H1 (cell line): ENCODE results near the gene TMPRSS3. TPM values are rescaled to one million over a fixed set of nuclear protein-coding genes. Genes with fewer than 3 reads are reported as not detected.

Source experiments
- CTCF ChIA-PET: fragments of 300-600 bp; sonication (Branson Sonifier 250); formaldehyde crosslinking; loops from one replicate; lab custom pipeline; 2021; ENCODE audit not compliant: partially characterized antibody; lab: Charles Lee
- POLR2A ChIA-PET: fragments of 300-600 bp; sonication (Branson Sonifier 250); formaldehyde crosslinking; loops from one replicate; lab custom pipeline; 2021; ENCODE audit warnings: inconsistent platforms; ENCODE audit not compliant: partially characterized antibody; lab: Charles Lee
- DNase-seq, 2 experiments: peaks; one replicate each; pipeline versions ENCODE4 v3.0.0 to v3.0.0-alpha.2; 2010 to 2022; ENCODE audit warnings: low spot score in 2 of 2, low read depth in 1 of 2, mixed read lengths in 1 of 2
- FAIRE-seq: peaks from 2 replicates; lab custom pipeline; 2011; peaks lifted over from hg19 to GRCh38; lab: Jason Lieb, UNC
- H2AFZ ChIP-seq: 2 replicates; pipeline ENCODE4 v1.8.1; 2012; ENCODE audit warnings: low read length, inconsistent platforms
- H2AK5ac ChIP-seq: 2 replicates; pipeline ENCODE4 v1.6.1; 2013; ENCODE audit warnings: low read depth, low read length
- H2BK120ac ChIP-seq: replicated peaks from 2 replicates; pipeline ENCODE3; 2013; ENCODE audit warnings: low read depth, low read length, inconsistent platforms
- H2BK12ac ChIP-seq: 2 replicates; pipeline ENCODE4 v1.6.1; 2013; ENCODE audit warnings: low read depth, low read length
- H2BK15ac ChIP-seq: 2 replicates; pipeline ENCODE4 v1.6.1; 2013; ENCODE audit warnings: low read length
- H2BK20ac ChIP-seq: 2 replicates; pipeline ENCODE4 v1.6.1; 2013; ENCODE audit warnings: low read length
- H2BK5ac ChIP-seq: 2 replicates; pipeline ENCODE4 v1.6.1; 2013; ENCODE audit warnings: low read depth, low read length
- H3K14ac ChIP-seq: 2 replicates; pipeline ENCODE4 v1.6.1; 2013; ENCODE audit warnings: inconsistent platforms; ENCODE audit not compliant: insufficient read length
- H3K18ac ChIP-seq: 2 replicates; pipeline ENCODE4 v1.6.1; 2013; ENCODE audit warnings: low read length; ENCODE audit errors: extremely low read depth
- H3K23ac ChIP-seq: 2 replicates; pipeline ENCODE4 v1.6.1; 2013; ENCODE audit warnings: inconsistent platforms; ENCODE audit not compliant: insufficient read length
- H3K23me2 ChIP-seq: 2 replicates; pipeline ENCODE4 v1.6.1; 2013; ENCODE audit warnings: low read depth, low read length
- H3K27ac ChIP-seq: 2 replicates; pipeline ENCODE4 v1.6.1; 2011; ENCODE audit warnings: low read depth, low read length, inconsistent platforms
- H3K27me3 ChIP-seq, 4 experiments: replicated peaks in 1 of 4; 1 replicate in 1 of 4; 2 replicates in 3 of 4; pipeline versions ENCODE4 v1.6.1 to v1.8.1; 2011 to 2013; ENCODE audit warnings: low read length in 3 of 4, mild to moderate bottlenecking in 3 of 4, inconsistent platforms in 2 of 4, mixed read lengths in 2 of 4, moderate library complexity in 1 of 4; ENCODE audit not compliant: control insufficient read depth in 3 of 4, insufficient read depth in 3 of 4; ENCODE audit errors: extremely low read depth in 1 of 4
- H3K36me3 ChIP-seq, 4 experiments: 2 replicates each; pipeline versions ENCODE4 v1.6.1 to v1.8.1; 2011 to 2013; ENCODE audit warnings: mild to moderate bottlenecking in 4 of 4, low read length in 3 of 4, moderate library complexity in 2 of 4, control low read depth in 1 of 4, inconsistent platforms in 1 of 4; ENCODE audit not compliant: insufficient read depth in 4 of 4, control insufficient read depth in 2 of 4
- H3K4ac ChIP-seq: replicated peaks from 2 replicates; pipeline ENCODE3; 2013; ENCODE audit warnings: low read length, low read depth, mixed read lengths, inconsistent platforms; ENCODE audit not compliant: insufficient read length
- H3K4me1 ChIP-seq, 4 experiments: replicated peaks in 1 of 4; 1 replicate in 1 of 4; 2 replicates in 3 of 4; pipeline versions ENCODE4 v1.6.1 to v1.8.1; 2011 to 2013; ENCODE audit warnings: low read length in 3 of 4, inconsistent platforms in 2 of 4, mixed read lengths in 1 of 4; ENCODE audit not compliant: insufficient read depth in 4 of 4, control insufficient read depth in 3 of 4
- H3K4me2 ChIP-seq, 2 experiments: 2 replicates each; pipeline versions ENCODE4 v1.6.1 to v1.8.1; 2011 to 2013; ENCODE audit warnings: low read depth in 2 of 2, low read length in 2 of 2, control low read depth in 1 of 2, inconsistent platforms in 1 of 2, mild to moderate bottlenecking in 1 of 2; ENCODE audit not compliant: insufficient read depth in 1 of 2
- H3K4me3 ChIP-seq, 4 experiments: fragments of 200-600, 300-600 bp in 1 of 4; sonication (generic), shearing (Covaris generic), sonication (Bioruptor Twin) in 1 of 4; 2 replicates each; pipeline versions ENCODE4 v1.5.1 to v1.8.1; 2011 to 2016; ENCODE audit warnings: low read length in 4 of 4, low read depth in 3 of 4, control low read depth in 2 of 4, inconsistent platforms in 2 of 4, mild to moderate bottlenecking in 2 of 4, mixed read lengths in 1 of 4, moderate library complexity in 1 of 4; ENCODE audit not compliant: insufficient read depth in 2 of 4; ENCODE audit errors: extremely low read depth in 1 of 4
- H3K56ac ChIP-seq: replicated peaks from 2 replicates; pipeline ENCODE3; 2013; ENCODE audit warnings: low read depth, mild to moderate bottlenecking, mixed read lengths, low read length, inconsistent platforms; ENCODE audit not compliant: insufficient read length
- H3K79me1 ChIP-seq: 2 replicates; pipeline ENCODE4 v1.6.1; 2013; ENCODE audit warnings: low read depth, low read length, control low read depth
- H3K79me2 ChIP-seq, 2 experiments: 2 replicates each; pipeline versions ENCODE4 v1.6.1 to v1.8.1; 2012 to 2013; ENCODE audit warnings: low read length in 2 of 2, mild to moderate bottlenecking in 2 of 2, inconsistent platforms in 1 of 2; ENCODE audit not compliant: insufficient read depth in 2 of 2, control insufficient read depth in 1 of 2
- H3K9ac ChIP-seq, 4 experiments: replicated peaks in 1 of 4; 1 replicate in 1 of 4; 2 replicates in 3 of 4; pipeline versions ENCODE4 v1.6.1 to v1.8.1; 2011 to 2013; ENCODE audit warnings: low read depth in 3 of 4, low read length in 3 of 4, control low read depth in 2 of 4, mild to moderate bottlenecking in 2 of 4, moderate library complexity in 2 of 4, inconsistent platforms in 1 of 4; ENCODE audit errors: extremely low read depth in 1 of 4
- H3K9me3 ChIP-seq, 2 experiments: 2 replicates each; pipeline versions ENCODE4 v1.6.1 to v1.8.1; 2012 to 2013; ENCODE audit warnings: mild to moderate bottlenecking in 2 of 2, moderate library complexity in 2 of 2, control low read depth in 1 of 2, inconsistent platforms in 1 of 2, low read depth in 1 of 2, low read length in 1 of 2, mixed read lengths in 1 of 2; ENCODE audit not compliant: insufficient read depth in 2 of 2
- H4K20me1 ChIP-seq, 2 experiments: replicated peaks in 1 of 2; 2 replicates each; pipeline versions ENCODE3 to v1.8.1; 2011 to 2013; ENCODE audit warnings: inconsistent platforms in 2 of 2, low read length in 2 of 2, mild to moderate bottlenecking in 1 of 2; ENCODE audit not compliant: insufficient read depth in 2 of 2, control insufficient read depth in 1 of 2
- H4K5ac ChIP-seq: 2 replicates; pipeline ENCODE4 v1.6.1; 2013; ENCODE audit warnings: low read length, low read depth, mixed read lengths, inconsistent platforms; ENCODE audit not compliant: insufficient read length
- H4K8ac ChIP-seq: 2 replicates; pipeline ENCODE4 v1.8.0; 2013; ENCODE audit warnings: mild to moderate bottlenecking, moderate library complexity, low read length, inconsistent platforms; ENCODE audit not compliant: insufficient read depth; ENCODE audit errors: extremely low read depth
- H4K91ac ChIP-seq: replicated peaks from 2 replicates; pipeline ENCODE3; 2013; ENCODE audit warnings: low read length, mixed read lengths, inconsistent platforms; ENCODE audit not compliant: insufficient read length
- ATF3 ChIP-seq: IDR thresholded peaks from 2 replicates; pipeline ENCODE4 v1.6.1; 2011; ENCODE audit warnings: low read depth, mild to moderate bottlenecking, low read length; ENCODE audit not compliant: insufficient read depth
- EP300 ChIP-seq, 2 experiments: IDR thresholded peaks; 1 replicate in 1 of 2; 2 replicates in 1 of 2; pipeline ENCODE4 v1.6.1; 2011 to 2012; ENCODE audit warnings: low read depth in 2 of 2, low read length in 2 of 2, mild to moderate bottlenecking in 2 of 2, borderline replicate concordance in 1 of 2, inconsistent platforms in 1 of 2, moderate library complexity in 1 of 2
- FOSL1 ChIP-seq: IDR thresholded peaks from 2 replicates; pipeline ENCODE4 v1.6.1; 2011; ENCODE audit warnings: mild to moderate bottlenecking, low read depth, low read length, moderate library complexity; ENCODE audit not compliant: insufficient read depth
- JUN ChIP-seq: IDR thresholded peaks from 2 replicates; pipeline ENCODE4 v1.6.1; 2011; ENCODE audit warnings: low read depth, mild to moderate bottlenecking, improper control_type of control experiment, low read length
- MAFK ChIP-seq: IDR thresholded peaks from 2 replicates; pipeline ENCODE4 v1.6.1; 2012; ENCODE audit warnings: low read depth, mild to moderate bottlenecking, improper control_type of control experiment, low read length
- SIN3A ChIP-seq, 2 experiments: IDR thresholded peaks in 1 of 2; conservative IDR thresholded peaks in 1 of 2; 2 replicates each; pipeline ENCODE4 v1.6.1; 2011 to 2012; ENCODE audit warnings: low read length in 2 of 2, improper control_type of control experiment in 1 of 2, low read depth in 1 of 2, mild to moderate bottlenecking in 1 of 2
- SP1 ChIP-seq: IDR thresholded peaks from 2 replicates; pipeline ENCODE4 v1.6.1; 2011; ENCODE audit warnings: low read depth, low read length
- SUZ12 ChIP-seq: fragments of 200-600 bp; sonication (generic); IDR thresholded peaks from 2 replicates; pipeline ENCODE4 v1.6.1; 2012; ENCODE audit warnings: mild to moderate bottlenecking, inconsistent platforms, low read length, moderate library complexity, mixed read lengths
- TAF7 ChIP-seq: optimal IDR thresholded peaks from 2 replicates; pipeline ENCODE3; 2011; ENCODE audit warnings: low read depth, mild to moderate bottlenecking, inconsistent platforms, low read length, moderate library complexity, borderline replicate concordance
- USF2 ChIP-seq: IDR thresholded peaks from 2 replicates; pipeline ENCODE4 v1.6.1; 2011; ENCODE audit warnings: low read length, improper control_type of control experiment
- WGBS, 2 experiments: shearing (Covaris generic) in 1 of 2; methylation state at CpG; one replicate each; pipeline versions ENCODE4 v1.1.6 to v1.1.7; 2013 to 2015; ENCODE audit warnings: low lambda C conversion rate in 2 of 2, mixed read lengths in 2 of 2, inconsistent platforms in 1 of 2, low coverage in 1 of 2, missing lambda C conversion rate in 1 of 2; ENCODE audit not compliant: insufficient replicate concordance in 2 of 2, insufficient coverage in 1 of 2, insufficient read length in 1 of 2; ENCODE audit errors: extremely low coverage in 1 of 2, missing lambda C conversion rate in 1 of 2; 5-methylcytosine and 5-hydroxymethylcytosine counted together
- polyA plus RNA-seq, 7 experiments: library from polyadenylated mRNA; depleted of rRNA in 3 of 7; stranded (reverse) in 5 of 7; unstranded in 2 of 7; fragments of >200 nt in 5 of 7; fragments of 200-250 nt in 2 of 7; gene quantifications; 1 replicate in 5 of 7; 2 replicates in 1 of 7; 4 replicates in 1 of 7; pipeline versions ENCODE4 v1.2.1 to v1.2.3, GENCODE V29; 2011 to 2013; ENCODE audit warnings: missing spikeins in 2 of 7, mixed read lengths in 2 of 7
- total RNA-seq: library from RNA; stranded (reverse); fragmentation: NEBNext Ultra II Directional; extraction: Animal tissue kit (Norgen Biotek cat#: 25700); gene quantifications from 2 replicates; pipeline ENCODE4 v1.2.1, GENCODE V29; 2021

Gene TMPRSS3
- total and polyA plus RNA-seq, 2 of the 8 experiments (the other 6 are each of a cell fraction or from before 2014, with no cell fraction given), result 0.38 TPM; not detected in 1

GRCh38 chr21:42443181-42443785, 47.4 kb upstream of the TMPRSS3 start:
- no peak overlapping the region for H3K4ac ChIP-seq
- peaks cover 0 to 9% of the 10 kb centered on the region in 2 experiments for H4K20me1 ChIP-seq
- no peaks in the 10 kb centered on the region for H3K9me3 ChIP-seq
- H2BK15ac ChIP-seq, result peak overlapping the region; percentile 61; the same call in 1 of the 2 replicates
- no peak for FAIRE-seq
- H2AK5ac ChIP-seq, result no peak overlapping the region
- H3K18ac ChIP-seq, result no peak overlapping the region
- ChIA-PET CTCF (interaction anchor here (0.5 to 1.7 kb wide), 5 partner anchors 24 to 183 kb away, joined by 3 to 4 read pairs (median 3); no protein-coding TSS in a partner anchor), POLR2A (no interaction called here)
- no peak overlapping the region for H2BK12ac ChIP-seq
- no peaks in the 10 kb centered on the region for H3K79me1 ChIP-seq
- H3K9ac ChIP-seq, result no peak overlapping the region
- H3K4me1 ChIP-seq, result no peaks in the 10 kb centered on the region
- H3K4me3 ChIP-seq, result no peak overlapping the region
- no peak overlapping the region for H4K8ac ChIP-seq
- H2BK120ac ChIP-seq, result no peak overlapping the region
- H2BK20ac ChIP-seq, result no peak overlapping the region
- no peak overlapping the region for H3K23ac ChIP-seq
- WGBS, 2 experiments, result 93% methylated on average over 13 of the region's 15 CpGs; no CpG with 5 or more reads in 1 of the 2 experiments
- DNase-seq, result no peak
- H4K91ac ChIP-seq, result no peak overlapping the region
- H4K5ac ChIP-seq, result no peak overlapping the region
- H3K27me3 ChIP-seq, result no peaks in the 10 kb centered on the region
- no peak overlapping the region for H3K14ac ChIP-seq
- H3K4me2 ChIP-seq, result no peak overlapping the region
- H3K36me3 ChIP-seq, result no peaks in the 10 kb centered on the region
- H2AFZ ChIP-seq, result no peak overlapping the region
- peaks cover 6% of the 10 kb centered on the region; the same call in 1 of the 2 replicates for H3K23me2 ChIP-seq
- H2BK5ac ChIP-seq, result no peak overlapping the region
- H3K79me2 ChIP-seq, result no peaks in the 10 kb centered on the region
- no peak overlapping the region for H3K27ac ChIP-seq
- no peak overlapping the region for H3K56ac ChIP-seq
- TF ChIP-seq ATF3 (no peak), MAFK (no peak), SIN3A (conservative IDR thresholded peaks at IDR 0.05 in 1 of 2, IDR thresholded peaks at IDR 0.05 in 1 of 2; ENCODE audit: low read depth in 1 of 2, low read length in 2 of 2) (no peak), SP1 (no peak), TAF7 (no peak), FOSL1 (no peak), JUN (no peak), EP300 (IDR thresholded peaks at IDR 0.05; ENCODE audit: borderline replicate concordance in 1 of 2, low read depth in 2 of 2, low read length in 2 of 2) (no peak), USF2 (no peak), SUZ12 (no peak)
